H1 (cell line): ENCODE measurements around the gene TCAP. TPM values are rescaled to one million over a fixed set of nuclear protein-coding genes. Genes with fewer than 3 reads are reported as not detected.

ENCODE experiments used
- CTCF ChIA-PET: fragments of 300-600 bp; sonication (Branson Sonifier 250); formaldehyde crosslinking; loops from one replicate; lab custom pipeline; 2021; ENCODE audit not compliant: partially characterized antibody; lab: Charles Lee
- POLR2A ChIA-PET: fragments of 300-600 bp; sonication (Branson Sonifier 250); formaldehyde crosslinking; loops from one replicate; lab custom pipeline; 2021; ENCODE audit warnings: inconsistent platforms; ENCODE audit not compliant: partially characterized antibody; lab: Charles Lee
- DNase-seq, 2 experiments: peaks; one replicate each; pipeline versions ENCODE4 v3.0.0 to v3.0.0-alpha.2; 2010 to 2022; ENCODE audit warnings: low spot score in 2 of 2, low read depth in 1 of 2, mixed read lengths in 1 of 2
- FAIRE-seq: peaks from 2 replicates; lab custom pipeline; 2011; peaks lifted over from hg19 to GRCh38; lab: Jason Lieb, UNC
- H2AFZ ChIP-seq: 2 replicates; pipeline ENCODE4 v1.8.1; 2012; ENCODE audit warnings: low read length, inconsistent platforms
- H2AK5ac ChIP-seq: 2 replicates; pipeline ENCODE4 v1.6.1; 2013; ENCODE audit warnings: low read depth, low read length
- H2BK120ac ChIP-seq: replicated peaks from 2 replicates; pipeline ENCODE3; 2013; ENCODE audit warnings: low read depth, low read length, inconsistent platforms
- H2BK12ac ChIP-seq: 2 replicates; pipeline ENCODE4 v1.6.1; 2013; ENCODE audit warnings: low read depth, low read length
- H2BK15ac ChIP-seq: 2 replicates; pipeline ENCODE4 v1.6.1; 2013; ENCODE audit warnings: low read length
- H2BK20ac ChIP-seq: 2 replicates; pipeline ENCODE4 v1.6.1; 2013; ENCODE audit warnings: low read length
- H2BK5ac ChIP-seq: 2 replicates; pipeline ENCODE4 v1.6.1; 2013; ENCODE audit warnings: low read depth, low read length
- H3K14ac ChIP-seq: 2 replicates; pipeline ENCODE4 v1.6.1; 2013; ENCODE audit warnings: inconsistent platforms; ENCODE audit not compliant: insufficient read length
- H3K18ac ChIP-seq: 2 replicates; pipeline ENCODE4 v1.6.1; 2013; ENCODE audit warnings: low read length; ENCODE audit errors: extremely low read depth
- H3K23ac ChIP-seq: 2 replicates; pipeline ENCODE4 v1.6.1; 2013; ENCODE audit warnings: inconsistent platforms; ENCODE audit not compliant: insufficient read length
- H3K23me2 ChIP-seq: 2 replicates; pipeline ENCODE4 v1.6.1; 2013; ENCODE audit warnings: low read depth, low read length
- H3K27ac ChIP-seq: 2 replicates; pipeline ENCODE4 v1.6.1; 2011; ENCODE audit warnings: low read depth, low read length, inconsistent platforms
- H3K27me3 ChIP-seq, 4 experiments: replicated peaks in 1 of 4; 1 replicate in 1 of 4; 2 replicates in 3 of 4; pipeline versions ENCODE4 v1.6.1 to v1.8.1; 2011 to 2013; ENCODE audit warnings: low read length in 3 of 4, mild to moderate bottlenecking in 3 of 4, inconsistent platforms in 2 of 4, mixed read lengths in 2 of 4, moderate library complexity in 1 of 4; ENCODE audit not compliant: control insufficient read depth in 3 of 4, insufficient read depth in 3 of 4; ENCODE audit errors: extremely low read depth in 1 of 4
- H3K36me3 ChIP-seq, 4 experiments: 2 replicates each; pipeline versions ENCODE4 v1.6.1 to v1.8.1; 2011 to 2013; ENCODE audit warnings: mild to moderate bottlenecking in 4 of 4, low read length in 3 of 4, moderate library complexity in 2 of 4, control low read depth in 1 of 4, inconsistent platforms in 1 of 4; ENCODE audit not compliant: insufficient read depth in 4 of 4, control insufficient read depth in 2 of 4
- H3K4ac ChIP-seq: replicated peaks from 2 replicates; pipeline ENCODE3; 2013; ENCODE audit warnings: low read length, low read depth, mixed read lengths, inconsistent platforms; ENCODE audit not compliant: insufficient read length
- H3K4me1 ChIP-seq, 4 experiments: replicated peaks in 1 of 4; 1 replicate in 1 of 4; 2 replicates in 3 of 4; pipeline versions ENCODE4 v1.6.1 to v1.8.1; 2011 to 2013; ENCODE audit warnings: low read length in 3 of 4, inconsistent platforms in 2 of 4, mixed read lengths in 1 of 4; ENCODE audit not compliant: insufficient read depth in 4 of 4, control insufficient read depth in 3 of 4
- H3K4me2 ChIP-seq, 2 experiments: 2 replicates each; pipeline versions ENCODE4 v1.6.1 to v1.8.1; 2011 to 2013; ENCODE audit warnings: low read depth in 2 of 2, low read length in 2 of 2, control low read depth in 1 of 2, inconsistent platforms in 1 of 2, mild to moderate bottlenecking in 1 of 2; ENCODE audit not compliant: insufficient read depth in 1 of 2
- H3K4me3 ChIP-seq, 4 experiments: fragments of 200-600, 300-600 bp in 1 of 4; sonication (generic), shearing (Covaris generic), sonication (Bioruptor Twin) in 1 of 4; 2 replicates each; pipeline versions ENCODE4 v1.5.1 to v1.8.1; 2011 to 2016; ENCODE audit warnings: low read length in 4 of 4, low read depth in 3 of 4, control low read depth in 2 of 4, inconsistent platforms in 2 of 4, mild to moderate bottlenecking in 2 of 4, mixed read lengths in 1 of 4, moderate library complexity in 1 of 4; ENCODE audit not compliant: insufficient read depth in 2 of 4; ENCODE audit errors: extremely low read depth in 1 of 4
- H3K56ac ChIP-seq: replicated peaks from 2 replicates; pipeline ENCODE3; 2013; ENCODE audit warnings: low read depth, mild to moderate bottlenecking, mixed read lengths, low read length, inconsistent platforms; ENCODE audit not compliant: insufficient read length
- H3K79me1 ChIP-seq: 2 replicates; pipeline ENCODE4 v1.6.1; 2013; ENCODE audit warnings: low read depth, low read length, control low read depth
- H3K79me2 ChIP-seq, 2 experiments: 2 replicates each; pipeline versions ENCODE4 v1.6.1 to v1.8.1; 2012 to 2013; ENCODE audit warnings: low read length in 2 of 2, mild to moderate bottlenecking in 2 of 2, inconsistent platforms in 1 of 2; ENCODE audit not compliant: insufficient read depth in 2 of 2, control insufficient read depth in 1 of 2
- H3K9ac ChIP-seq, 4 experiments: replicated peaks in 1 of 4; 1 replicate in 1 of 4; 2 replicates in 3 of 4; pipeline versions ENCODE4 v1.6.1 to v1.8.1; 2011 to 2013; ENCODE audit warnings: low read depth in 3 of 4, low read length in 3 of 4, control low read depth in 2 of 4, mild to moderate bottlenecking in 2 of 4, moderate library complexity in 2 of 4, inconsistent platforms in 1 of 4; ENCODE audit errors: extremely low read depth in 1 of 4
- H3K9me3 ChIP-seq, 2 experiments: 2 replicates each; pipeline versions ENCODE4 v1.6.1 to v1.8.1; 2012 to 2013; ENCODE audit warnings: mild to moderate bottlenecking in 2 of 2, moderate library complexity in 2 of 2, control low read depth in 1 of 2, inconsistent platforms in 1 of 2, low read depth in 1 of 2, low read length in 1 of 2, mixed read lengths in 1 of 2; ENCODE audit not compliant: insufficient read depth in 2 of 2
- H4K20me1 ChIP-seq, 2 experiments: replicated peaks in 1 of 2; 2 replicates each; pipeline versions ENCODE3 to v1.8.1; 2011 to 2013; ENCODE audit warnings: inconsistent platforms in 2 of 2, low read length in 2 of 2, mild to moderate bottlenecking in 1 of 2; ENCODE audit not compliant: insufficient read depth in 2 of 2, control insufficient read depth in 1 of 2
- H4K5ac ChIP-seq: 2 replicates; pipeline ENCODE4 v1.6.1; 2013; ENCODE audit warnings: low read length, low read depth, mixed read lengths, inconsistent platforms; ENCODE audit not compliant: insufficient read length
- H4K8ac ChIP-seq: 2 replicates; pipeline ENCODE4 v1.8.0; 2013; ENCODE audit warnings: mild to moderate bottlenecking, moderate library complexity, low read length, inconsistent platforms; ENCODE audit not compliant: insufficient read depth; ENCODE audit errors: extremely low read depth
- H4K91ac ChIP-seq: replicated peaks from 2 replicates; pipeline ENCODE3; 2013; ENCODE audit warnings: low read length, mixed read lengths, inconsistent platforms; ENCODE audit not compliant: insufficient read length
- CBX5 ChIP-seq: fragments of 300-800, 300-1000 bp; sonication (generic); IDR thresholded peaks from 2 replicates; pipeline ENCODE4 v1.7.1; 2016; ENCODE audit warnings: antibody characterized with exemption, low read length, low read depth
- EGR1 ChIP-seq: IDR thresholded peaks from 2 replicates; pipeline ENCODE4 v1.6.1; 2011; ENCODE audit warnings: low read depth, low read length, borderline replicate concordance
- HDAC6 ChIP-seq: IDR thresholded peaks from one replicate; pipeline ENCODE4 v1.7.1; 2012; ENCODE audit warnings: low read depth, mild to moderate bottlenecking, inconsistent platforms, low read length, moderate library complexity
- JUN ChIP-seq: IDR thresholded peaks from 2 replicates; pipeline ENCODE4 v1.6.1; 2011; ENCODE audit warnings: low read depth, mild to moderate bottlenecking, improper control_type of control experiment, low read length
- NRF1 ChIP-seq: IDR thresholded peaks from 2 replicates; pipeline ENCODE4 v1.6.1; 2011; ENCODE audit warnings: mild to moderate bottlenecking, low read depth, low read length, improper control_type of control experiment
- POLR2AphosphoS5 ChIP-seq: IDR thresholded peaks from 2 replicates; pipeline ENCODE4 v1.6.1; 2011; ENCODE audit warnings: low read depth, low read length
- TAF7 ChIP-seq: optimal IDR thresholded peaks from 2 replicates; pipeline ENCODE3; 2011; ENCODE audit warnings: low read depth, mild to moderate bottlenecking, inconsistent platforms, low read length, moderate library complexity, borderline replicate concordance
- ZNF274 ChIP-seq: IDR thresholded peaks from 2 replicates; pipeline ENCODE4 v1.7.0; 2012; ENCODE audit warnings: low read length, borderline replicate concordance; ENCODE audit errors: extremely low read depth
- WGBS, 2 experiments: shearing (Covaris generic) in 1 of 2; methylation state at CpG; one replicate each; pipeline versions ENCODE4 v1.1.6 to v1.1.7; 2013 to 2015; ENCODE audit warnings: low lambda C conversion rate in 2 of 2, mixed read lengths in 2 of 2, inconsistent platforms in 1 of 2, low coverage in 1 of 2, missing lambda C conversion rate in 1 of 2; ENCODE audit not compliant: insufficient replicate concordance in 2 of 2, insufficient coverage in 1 of 2, insufficient read length in 1 of 2; ENCODE audit errors: extremely low coverage in 1 of 2, missing lambda C conversion rate in 1 of 2; 5-methylcytosine and 5-hydroxymethylcytosine counted together
- polyA plus RNA-seq, 7 experiments: library from polyadenylated mRNA; depleted of rRNA in 3 of 7; stranded (reverse) in 5 of 7; unstranded in 2 of 7; fragments of >200 nt in 5 of 7; fragments of 200-250 nt in 2 of 7; gene quantifications; 1 replicate in 5 of 7; 2 replicates in 1 of 7; 4 replicates in 1 of 7; pipeline versions ENCODE4 v1.2.1 to v1.2.3, GENCODE V29; 2011 to 2013; ENCODE audit warnings: missing spikeins in 2 of 7, mixed read lengths in 2 of 7
- total RNA-seq: library from RNA; stranded (reverse); fragmentation: NEBNext Ultra II Directional; extraction: Animal tissue kit (Norgen Biotek cat#: 25700); gene quantifications from 2 replicates; pipeline ENCODE4 v1.2.1, GENCODE V29; 2021

Gene TCAP
- total and polyA plus RNA-seq, 2 of the 8 experiments (the other 6 are each of a cell fraction or from before 2014, with no cell fraction given), result 0.82 to 1.4 TPM

- Histone ChIP-seq H3K23ac (peak overlapping the region; percentile 57), H3K4ac (peak overlapping the region; percentile 99), H4K8ac (no peak overlapping the region), H3K14ac (peak overlapping the region; percentile 6), H3K4me1 (peaks cover 0 to 13% (median 3%) of the 10 kb centered on the region in 4 experiments; a peak in 6 of 7 replicates)
- no peak for TF ChIP-seq EGR1
- 0 out of 2 replicates have a peak, but pooled peaks have one; percentile 3 for TF ChIP-seq POLR2AphosphoS5
- TF ChIP-seq CBX5, result no peak
- TF ChIP-seq NRF1, result no peak
- TF ChIP-seq JUN, result no peak
- no peak for TF ChIP-seq TAF7
- TF ChIP-seq ZNF274, result no peak
- TF ChIP-seq HDAC6, result no peak
- TF ChIP-seq, all 59 proteins: peak for 1
- FAIRE-seq (no peak), DNase-seq (peak in 1 of 2 experiments; percentile 56)
- H4K20me1 ChIP-seq, result no peaks in the 10 kb centered on the region
- H3K27ac ChIP-seq, result peak overlapping the region; percentile 97
- peak overlapping the region; percentile 24 for H2BK20ac ChIP-seq
- H3K56ac ChIP-seq, result peak overlapping the region; percentile 94
- no peaks in the 10 kb centered on the region for H3K27me3 ChIP-seq
- H2BK120ac ChIP-seq, result peak overlapping the region; percentile 99
- H3K9ac ChIP-seq, result peak overlapping the region in 3 of 4 experiments; percentile 87 to 89 (median 87); a peak in 6 of 7 replicates
- H3K4me3 ChIP-seq, result peak overlapping the region; percentile 75 to 84 (median 80)
- WGBS, 2 experiments, result 3% methylated on average over 6 of the region's 6 CpGs; no CpG with 5 or more reads in 1 of the 2 experiments
- no peaks in the 10 kb centered on the region for H3K9me3 ChIP-seq
- H2BK5ac ChIP-seq, result peak overlapping the region; percentile 99
- CTCF ChIA-PET, result interaction anchor here (0.7 to 52.4 kb wide), 12 partner anchors 10 to 232 kb away, joined by 3 to 1885 read pairs (median 5); partner anchors contain the start of genes ERBB2, MIEN1, PNMT and PPP1R1B
- peak overlapping the region; percentile 58 for H2AK5ac ChIP-seq
- 0 out of 2 replicates have a peak overlapping the region, but pooled peaks have one; percentile 61 for H2BK15ac ChIP-seq
- H4K91ac ChIP-seq, result peak overlapping the region; percentile 95
- H3K36me3 ChIP-seq, result peaks cover 0 to 3% (median 0%) of the 10 kb centered on the region in 4 experiments; a peak in 1 of 8 replicates
- H4K5ac ChIP-seq, result peak overlapping the region; percentile 59
- peak overlapping the region; percentile 99 for H3K18ac ChIP-seq
- peak overlapping the region; percentile 90 for H2BK12ac ChIP-seq
- H3K79me1 ChIP-seq, result 0 out of 2 replicates have a peak, but pooled peaks cover 2% of the 10 kb centered on the region
- H3K79me2 ChIP-seq, result peaks cover 0 to 4% of the 10 kb centered on the region in 2 experiments; a peak in 1 of 4 replicates
- H2AFZ ChIP-seq, result no peak overlapping the region
- POLR2A ChIA-PET, result interaction anchor here (1.0 to 38.1 kb wide), 18 partner anchors 2 to 70 kb away, joined by 3 to 708 read pairs (median 5); partner anchors contain the start of genes ERBB2, MIEN1, PGAP3 and PNMT
- H3K4me2 ChIP-seq, result peak overlapping the region; percentile 93 to 98
- peaks cover 12% of the 10 kb centered on the region for H3K23me2 ChIP-seq
Observed at GRCh38 chr17:39688475-39688835, 23.3 kb downstream of the TCAP start.
